ENCODE data around the gene BRAT1.

Gene BRAT1

DNA sequence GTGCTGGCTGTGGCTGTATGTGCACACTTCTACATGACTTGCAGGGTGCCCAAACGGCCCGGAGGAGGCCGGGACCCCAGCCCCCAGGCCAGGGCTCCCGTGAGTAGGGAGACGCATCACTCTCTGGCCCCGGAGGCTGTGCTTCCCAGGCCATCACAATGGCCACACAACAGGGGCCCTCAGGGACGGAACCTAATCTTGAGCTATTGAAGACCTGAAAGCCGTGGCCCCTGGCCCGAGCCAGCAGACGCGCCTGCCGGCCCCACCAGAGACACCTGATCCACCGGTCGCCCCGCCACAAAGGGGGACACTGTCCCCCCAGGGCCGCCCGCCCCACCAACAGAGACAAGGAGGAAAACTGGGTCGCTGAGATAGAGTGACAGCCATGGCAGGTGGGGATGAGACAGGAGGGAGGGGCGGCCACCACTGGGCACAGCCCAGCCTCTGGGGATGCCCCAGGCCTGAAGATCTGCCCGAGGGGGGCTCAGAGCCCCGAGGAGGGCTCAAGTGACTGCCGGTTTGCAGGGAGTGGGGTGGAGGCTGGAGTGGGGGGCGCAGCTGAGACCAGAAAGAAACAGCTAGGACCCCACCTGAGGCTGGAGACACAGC is 45.9 kb downstream of the BRAT1 start:
- DNase-seq = no peak

DNA sequence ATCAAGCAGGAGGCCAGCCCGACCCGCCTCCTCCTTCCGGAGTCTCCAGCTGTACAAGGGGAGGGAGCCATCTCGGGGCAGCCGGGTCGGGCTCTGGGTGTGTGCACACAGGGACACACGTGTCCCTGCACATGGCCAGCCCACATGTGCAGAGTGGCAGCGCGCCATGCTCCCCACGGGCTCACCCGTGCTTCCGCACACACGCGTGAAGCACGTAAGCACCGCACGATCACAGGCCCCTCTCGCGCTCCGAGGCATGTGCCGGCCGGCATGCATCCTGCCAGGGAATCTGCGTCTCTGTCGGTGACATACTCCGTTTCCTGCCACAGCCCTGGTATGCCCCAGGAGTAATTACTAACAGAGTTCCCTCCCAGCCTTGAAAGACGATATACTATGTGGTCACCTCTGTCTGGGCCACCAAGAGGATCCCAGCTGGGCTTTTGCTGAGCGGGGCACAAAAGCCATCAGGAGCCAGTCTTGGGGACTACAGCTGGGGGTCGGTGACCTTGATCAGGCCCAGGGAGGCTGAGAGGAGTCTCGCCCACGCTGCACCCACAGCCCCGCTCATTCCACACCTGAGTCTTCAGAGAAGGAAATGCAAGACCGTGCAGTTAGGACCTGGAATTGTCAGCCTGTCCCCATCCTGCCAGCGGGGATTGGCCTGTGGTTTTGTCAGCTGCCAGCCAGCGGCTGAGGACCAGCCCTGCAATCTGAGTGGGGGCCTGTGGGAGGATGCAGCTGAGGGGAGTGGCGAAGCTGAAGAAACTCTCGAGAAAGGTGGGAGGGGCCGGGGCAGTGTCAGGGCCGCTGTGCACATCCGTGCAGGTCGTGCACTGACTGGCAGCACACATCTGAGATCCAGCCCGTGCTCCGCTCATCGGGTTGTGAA is 46.8 kb downstream of the BRAT1 start:
- DNase-seq = no peak

DNA sequence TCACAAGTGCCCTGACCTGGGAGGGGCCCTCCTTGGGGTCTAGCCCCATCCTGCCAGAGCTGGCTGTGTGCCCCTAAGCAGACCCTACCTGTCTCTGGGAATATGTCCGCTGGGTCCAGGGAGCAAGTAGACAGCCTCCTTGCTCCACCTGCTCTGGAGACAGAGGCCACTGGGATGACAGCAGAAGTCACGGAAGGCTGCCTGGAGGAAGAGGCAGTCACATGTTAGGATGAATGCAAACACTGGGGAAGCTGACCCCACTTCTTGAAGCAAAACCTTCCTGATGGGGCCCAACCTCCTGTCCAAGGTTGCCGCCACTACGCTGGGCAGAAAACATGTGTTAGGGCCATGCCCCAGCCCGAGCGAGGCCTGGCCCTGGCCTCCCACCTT is 47.4 kb downstream of the BRAT1 start:
- DNase-seq = no peak

DNA sequence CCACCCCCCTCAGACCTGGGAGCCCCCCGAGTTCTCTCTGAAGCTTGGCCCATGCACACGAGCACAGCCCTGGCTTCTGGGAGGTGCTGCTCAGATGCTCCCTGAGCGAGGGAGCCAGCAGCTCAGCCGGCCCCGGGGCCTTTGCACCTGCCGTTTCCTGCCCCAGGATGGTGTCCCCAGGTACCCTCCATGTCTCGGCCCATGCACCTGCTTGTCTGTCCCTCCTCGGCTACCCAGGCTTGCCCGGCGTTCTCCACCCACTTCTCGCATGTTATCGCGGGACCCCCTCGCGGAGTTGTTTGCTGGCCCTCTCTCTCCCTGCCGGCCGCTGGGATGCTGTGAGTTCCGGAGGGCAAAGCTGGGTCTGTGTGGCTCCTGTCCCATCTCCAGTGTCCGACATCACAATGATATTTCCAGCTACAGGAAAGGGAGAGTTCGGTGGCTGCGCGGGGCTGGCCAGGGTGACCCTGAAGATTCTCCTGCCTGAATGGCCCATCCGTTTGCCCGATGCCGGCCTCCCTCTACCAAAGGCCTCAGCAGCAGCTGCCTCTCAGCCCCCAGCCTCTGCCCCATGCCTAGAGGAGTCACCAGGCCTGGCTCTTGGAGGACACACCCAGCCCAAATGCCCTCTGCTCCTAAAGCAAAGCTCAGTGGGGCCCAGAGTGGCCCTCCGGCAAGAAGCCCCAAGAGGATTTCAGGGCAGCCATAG is 48.0 kb downstream of the BRAT1 start:
- DNase-seq = no peak

DNA sequence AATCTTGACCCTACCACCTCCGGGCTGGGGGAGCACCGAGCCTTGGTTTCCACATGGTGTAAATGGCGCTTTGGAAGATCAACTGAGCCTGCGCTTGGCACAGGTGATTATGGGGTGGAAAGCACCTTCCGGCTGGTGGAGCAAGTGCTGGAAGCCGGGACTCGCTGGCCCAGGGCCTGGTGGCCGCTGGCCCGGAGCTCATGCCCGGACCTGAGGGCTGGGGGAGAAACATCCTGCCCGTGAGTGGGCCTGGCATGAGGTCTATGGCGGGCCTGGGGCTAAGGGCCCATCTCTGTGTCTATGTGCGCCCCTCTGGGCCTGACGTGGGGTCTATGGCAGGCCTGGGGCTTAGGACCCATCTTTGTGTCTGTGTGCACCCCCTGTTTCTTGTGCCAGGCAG is 49.9 kb downstream of the BRAT1 start:
- DNase-seq = no peak

DNA sequence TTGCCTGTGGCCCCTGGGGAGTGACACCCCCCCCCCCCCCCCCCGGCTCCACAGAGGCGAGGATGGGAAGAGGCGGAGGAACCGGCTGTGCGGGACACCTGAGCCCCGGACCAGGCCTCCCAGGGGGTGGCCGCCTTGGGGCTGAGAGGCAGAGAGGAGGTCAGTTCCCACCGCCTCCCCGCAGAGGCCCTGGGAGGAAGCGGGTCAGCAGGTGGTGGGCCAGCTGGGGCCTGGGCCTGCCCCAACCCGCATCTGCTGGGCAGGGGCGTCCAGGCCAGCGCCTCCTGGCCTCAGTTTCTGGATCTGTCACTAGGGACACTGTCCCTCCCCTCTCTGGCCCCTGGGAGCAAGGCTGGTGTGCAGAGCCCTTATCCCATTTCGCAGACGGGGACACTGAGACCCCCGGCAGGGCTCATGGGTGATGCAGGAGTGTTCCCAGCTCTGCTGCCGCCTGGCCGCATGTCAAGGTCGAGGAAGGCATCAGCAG is 50.4 kb downstream of the BRAT1 start:
- no peak for DNase-seq

DNA sequence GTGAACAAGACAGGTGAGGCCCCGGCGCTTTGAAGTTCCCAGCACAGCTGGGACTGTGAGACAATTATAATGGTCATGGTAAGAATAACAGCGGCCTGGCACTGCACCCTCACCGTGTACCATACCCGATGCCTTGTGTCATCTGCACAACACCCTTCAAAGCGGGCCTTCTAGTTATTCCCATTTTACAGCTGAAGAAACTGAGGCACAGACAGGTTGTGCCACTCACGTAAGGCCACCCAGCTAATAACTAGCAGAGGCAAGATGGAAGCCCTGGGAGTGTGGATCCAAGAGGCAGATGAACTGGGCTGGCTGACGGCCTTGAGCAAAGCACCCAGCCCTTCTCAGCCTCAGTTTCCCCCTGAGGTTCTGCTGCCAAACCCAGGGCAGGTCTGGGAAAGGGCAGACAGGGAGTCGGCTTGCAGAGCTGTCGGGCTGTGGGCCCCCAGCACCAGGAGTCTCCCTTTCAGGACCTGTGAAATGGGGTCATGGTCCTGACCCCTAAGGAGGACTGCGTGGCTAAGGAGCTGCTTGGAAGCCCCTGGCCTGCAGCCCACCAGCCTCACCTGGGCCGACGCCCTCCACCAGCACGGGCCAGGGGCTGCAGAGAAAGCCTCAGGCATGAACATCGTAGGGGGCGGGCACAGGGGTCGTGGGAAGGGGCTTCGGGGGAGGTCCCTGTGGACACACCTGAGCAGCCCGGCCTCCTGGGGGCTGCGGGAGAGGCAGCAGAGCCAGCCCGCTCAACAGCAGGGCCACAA is 51.0 kb downstream of the BRAT1 start:
- no peak for DNase-seq

DNA sequence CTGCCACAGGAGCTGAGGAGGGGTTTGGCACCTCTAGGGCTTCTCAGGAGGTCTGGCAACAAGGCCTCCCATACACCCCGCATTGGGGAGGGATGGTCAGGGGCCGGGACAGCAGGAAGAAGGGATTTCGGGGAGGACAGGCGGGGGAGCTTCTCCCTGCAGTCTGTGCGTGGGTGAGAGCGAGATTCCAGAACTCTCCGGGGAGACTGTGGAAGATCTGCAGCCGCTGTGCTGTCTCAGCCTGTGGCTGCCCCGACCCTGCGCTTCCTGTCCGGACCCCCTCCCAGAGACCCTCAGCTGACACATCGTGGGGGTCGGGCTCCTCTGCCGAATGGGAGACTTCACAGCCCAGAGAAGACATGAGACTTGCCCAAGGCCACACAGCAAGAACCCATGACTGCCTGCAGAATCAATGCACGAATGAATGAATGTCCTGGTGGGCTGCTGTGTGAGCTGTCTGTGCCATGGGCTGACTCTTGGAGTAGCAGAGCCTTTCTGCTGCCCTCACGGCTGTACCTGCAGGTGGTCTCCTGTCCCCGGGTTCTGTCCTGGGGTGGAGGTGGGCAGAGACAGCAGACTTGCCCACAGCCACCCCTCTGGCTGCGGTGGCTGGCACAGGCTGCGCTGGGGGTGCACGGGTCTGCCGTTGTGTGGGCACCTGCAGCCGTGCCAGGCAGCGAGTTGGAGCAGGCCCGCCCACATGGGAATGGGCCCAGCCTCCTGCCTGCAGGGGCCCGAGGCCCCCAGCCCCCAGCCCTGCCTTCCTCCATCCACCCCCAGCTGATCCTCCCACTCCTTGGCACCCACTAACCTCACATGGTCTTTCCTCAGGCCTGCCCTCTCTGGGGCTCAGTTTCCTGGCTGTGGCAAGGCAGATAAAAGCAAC is 52.0 kb downstream of the BRAT1 start:
- DNase-seq = no peak

DNA sequence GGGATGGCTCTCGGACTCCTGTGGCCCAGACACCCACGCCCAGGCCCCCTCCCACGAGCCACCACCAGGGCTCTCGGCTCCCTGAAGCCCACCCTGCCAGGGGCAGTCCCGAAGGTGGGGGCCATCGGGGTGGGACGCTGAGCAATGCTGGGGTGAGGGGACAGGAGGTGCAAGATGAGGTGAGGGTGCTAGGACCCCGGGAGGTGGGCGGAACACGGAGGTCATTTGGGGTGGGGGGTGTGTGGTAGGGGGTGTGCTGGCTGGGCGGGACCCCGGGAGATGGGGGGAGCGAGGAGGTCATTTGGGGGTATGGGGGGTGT is 52.7 kb downstream of the BRAT1 start:
- DNase-seq = no peak

DNA sequence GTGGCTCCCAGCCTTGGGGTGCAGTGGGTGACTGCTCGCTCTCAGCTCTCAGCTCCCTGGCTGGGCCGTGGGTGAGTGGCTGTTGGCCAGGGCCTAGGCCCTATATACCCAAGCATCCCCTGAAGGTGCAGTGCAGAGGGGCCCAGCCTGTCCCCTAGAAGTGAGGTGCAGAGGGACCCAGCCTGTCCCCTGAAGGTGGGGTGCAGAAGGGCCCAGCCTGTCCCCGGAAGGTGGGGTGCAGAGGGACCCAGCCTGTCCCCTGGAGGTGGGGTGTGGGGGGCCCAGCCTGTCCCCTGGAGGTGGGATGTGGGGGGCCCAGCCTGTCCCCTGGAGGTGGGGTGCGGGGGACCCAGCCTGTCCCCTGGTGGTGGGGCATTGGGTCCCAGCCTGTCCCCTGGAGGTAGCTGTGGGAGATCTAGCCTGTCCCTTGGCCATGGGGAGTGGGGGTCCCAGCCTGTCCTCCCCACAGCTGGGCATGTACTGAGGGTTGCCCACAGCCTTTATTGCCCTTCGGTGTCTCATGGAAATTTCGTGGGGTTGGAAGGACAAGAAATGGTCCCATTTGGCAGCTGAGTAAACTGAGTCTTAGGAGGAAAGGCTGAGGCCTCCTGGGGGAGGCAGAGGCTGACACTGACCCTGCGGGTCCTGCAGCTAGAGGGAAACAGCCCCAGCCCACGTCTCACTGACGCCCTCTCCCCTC is 53.2 kb downstream of the BRAT1 start:
- DNase-seq = no peak

DNA sequence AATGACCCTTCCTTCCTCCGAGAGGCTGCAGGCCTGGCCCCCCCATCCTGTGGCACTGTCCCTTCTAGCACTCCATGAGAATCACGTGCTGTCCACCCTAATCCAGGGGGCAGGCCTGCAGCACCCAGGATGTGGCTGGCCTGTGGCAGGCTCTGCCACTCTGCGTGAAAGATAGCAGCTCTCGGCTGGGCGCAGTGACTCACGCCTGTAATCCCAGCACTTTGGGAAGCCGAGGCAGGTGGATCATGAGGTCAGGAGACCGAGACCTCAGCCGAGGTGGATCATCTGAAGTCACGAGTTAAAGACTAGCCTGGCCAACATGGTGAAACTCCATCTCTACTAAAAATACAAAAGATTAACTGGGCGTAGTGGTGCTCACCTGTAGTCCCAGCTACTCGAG is 54.6 kb downstream of the BRAT1 start:
- no peak for DNase-seq

DNA sequence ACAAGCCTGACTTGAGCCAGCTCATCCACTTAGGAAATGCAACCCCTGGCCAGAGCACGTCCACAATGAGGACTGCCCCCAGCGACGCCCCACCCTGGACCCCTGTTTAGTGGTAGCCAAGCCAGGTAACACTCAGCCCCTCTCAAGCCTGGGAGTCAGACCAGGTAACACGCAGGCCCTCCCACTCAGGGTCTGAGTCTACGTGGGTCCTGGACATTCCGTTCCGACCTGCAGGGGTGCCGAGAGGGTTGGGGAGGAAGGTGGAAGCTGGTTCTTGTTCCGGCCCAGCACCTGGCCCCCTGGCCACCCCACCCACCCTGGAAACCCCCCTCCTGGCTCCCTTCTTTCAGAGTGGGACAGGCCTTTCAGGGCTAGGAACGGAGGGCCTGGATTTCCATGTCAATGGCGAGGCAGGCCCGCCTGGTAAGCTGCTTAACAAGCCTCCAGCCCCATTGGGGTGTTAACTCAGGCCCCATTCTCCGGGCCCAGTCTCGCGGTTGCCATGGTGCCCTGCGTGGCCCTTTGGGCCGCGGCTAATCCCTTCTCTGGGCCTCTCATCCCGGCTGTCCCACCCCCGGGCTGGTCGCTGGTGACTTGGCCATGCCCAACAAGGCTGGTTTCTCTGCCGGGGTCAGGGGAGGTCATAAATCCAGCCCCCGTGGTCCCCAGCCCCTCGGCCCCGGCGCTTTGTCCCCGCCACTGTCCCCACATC is 55.4 kb downstream of the BRAT1 start:
- DNase-seq = no peak

DNA sequence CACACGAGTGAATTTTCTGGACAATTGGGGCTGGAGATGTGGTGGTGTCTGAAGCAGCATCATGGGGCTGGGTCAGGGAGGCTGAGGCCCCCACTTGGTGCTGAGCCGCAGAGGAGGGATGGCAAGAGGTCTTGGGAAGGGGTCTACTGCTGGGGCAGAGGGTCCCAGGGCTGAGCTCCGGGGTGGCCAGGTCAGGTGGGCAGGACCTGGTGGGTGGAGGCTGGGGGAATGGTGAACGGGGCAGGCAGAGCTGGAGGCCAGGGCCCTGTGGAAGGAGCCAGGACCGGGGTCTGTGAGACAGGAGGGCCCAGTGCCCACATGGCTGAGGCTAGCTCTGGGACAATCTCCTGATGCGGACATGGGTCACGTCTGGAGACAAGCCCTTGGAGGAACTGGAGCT is 56.1 kb downstream of the BRAT1 start:
- DNase-seq = no peak

DNA sequence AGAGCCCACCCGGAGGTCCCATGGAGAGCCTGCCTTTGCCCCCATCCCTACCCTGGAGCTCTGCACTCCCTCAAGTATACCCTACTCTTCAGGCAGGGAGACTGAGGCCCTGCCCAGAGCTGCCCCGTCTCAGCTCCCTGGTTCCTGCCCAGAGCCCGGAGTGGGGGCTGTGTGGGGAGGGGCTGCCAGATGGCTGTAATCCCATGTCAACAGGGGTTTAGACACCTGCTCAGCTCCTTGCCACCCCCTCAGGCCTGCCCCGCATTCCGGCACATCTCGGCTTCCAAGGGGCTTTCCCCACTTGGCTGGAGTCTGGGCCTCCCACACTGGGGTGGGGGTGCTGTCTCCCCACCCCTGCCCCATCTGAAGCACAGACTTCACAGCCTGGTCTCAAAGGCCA is 56.6 kb downstream of the BRAT1 start:
- DNase-seq = no peak

DNA sequence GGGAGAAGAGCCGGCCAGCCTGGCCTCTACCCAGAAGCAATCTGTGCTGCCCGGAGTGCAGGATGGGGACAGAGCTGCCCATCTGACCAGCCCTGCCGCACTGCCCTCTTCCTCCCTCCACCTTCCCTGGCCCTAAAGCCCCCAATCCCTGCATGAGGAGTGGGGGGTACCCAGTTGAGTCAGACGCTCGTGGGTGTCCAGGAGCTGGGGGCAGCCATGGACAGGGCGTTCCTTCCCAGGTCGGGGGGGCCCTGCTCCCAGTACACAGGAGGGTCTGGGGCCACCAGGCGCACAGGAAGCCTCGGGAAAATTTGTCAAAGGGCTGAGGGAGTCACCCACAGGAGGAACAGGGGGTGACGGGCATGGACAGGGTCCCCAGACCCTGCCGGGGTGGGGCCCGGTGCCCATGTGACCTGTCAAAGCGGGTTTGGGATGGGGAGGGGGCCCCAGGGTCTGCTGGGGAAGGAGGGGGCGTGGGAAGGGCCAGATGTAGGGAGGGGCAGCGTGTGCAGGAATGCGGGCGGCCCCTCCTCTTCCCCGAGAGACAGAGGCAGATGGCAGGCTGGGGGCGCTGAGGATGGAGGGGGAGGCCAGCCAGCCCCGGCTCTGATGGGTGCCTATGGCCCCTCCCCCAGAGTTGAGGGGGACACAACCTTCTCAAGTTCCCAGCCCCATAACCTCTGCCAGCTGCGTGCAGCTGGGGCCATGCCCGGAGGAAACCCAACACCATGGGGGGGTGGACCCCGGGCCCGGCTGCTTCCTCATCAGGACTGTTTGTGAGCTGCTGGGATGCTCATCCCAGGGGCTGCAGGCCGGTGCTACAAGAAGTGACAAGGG is 57.6 kb downstream of the BRAT1 start:
- DNase-seq = no peak

DNA sequence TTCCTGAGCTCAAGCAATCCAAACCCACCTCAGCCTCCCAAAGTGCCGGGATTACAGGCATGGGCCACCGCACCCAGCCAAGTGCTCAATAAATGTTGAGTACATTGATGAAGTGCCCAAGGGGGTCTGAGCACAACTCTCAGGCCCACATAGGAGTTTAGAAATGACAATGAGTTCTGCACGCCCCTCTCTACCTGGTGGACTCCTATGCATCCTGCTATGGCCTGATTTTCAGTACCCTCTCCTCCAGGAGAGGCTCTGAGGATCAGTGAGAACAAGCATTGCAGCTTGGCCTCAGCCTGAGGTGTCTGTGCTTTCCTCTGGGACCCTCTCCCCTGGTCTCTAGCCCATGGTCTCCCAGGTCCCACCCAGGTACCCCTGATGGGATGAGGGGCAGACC is 58.3 kb downstream of the BRAT1 start:
- no peak for DNase-seq

DNA sequence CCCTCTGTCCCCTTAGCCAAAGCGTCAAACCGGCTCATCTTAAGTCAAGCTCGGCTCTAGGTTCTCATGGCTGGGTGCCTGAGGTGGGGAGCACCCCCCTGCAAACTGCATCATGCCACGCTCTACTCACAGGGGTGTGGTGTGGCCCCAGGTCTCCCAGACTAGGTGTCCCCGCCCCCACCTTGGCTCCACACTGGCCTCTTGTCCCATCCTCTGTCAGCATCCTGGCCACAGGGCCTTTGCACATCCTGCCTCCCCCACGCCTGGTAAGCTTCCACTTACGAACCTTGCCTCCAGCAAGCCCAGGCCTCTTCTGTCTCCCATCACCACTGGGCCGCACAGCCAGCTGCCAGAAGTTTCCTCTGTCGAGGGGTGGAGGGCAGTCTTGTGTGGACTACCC is 58.9 kb downstream of the BRAT1 start:
- no peak for DNase-seq

DNA sequence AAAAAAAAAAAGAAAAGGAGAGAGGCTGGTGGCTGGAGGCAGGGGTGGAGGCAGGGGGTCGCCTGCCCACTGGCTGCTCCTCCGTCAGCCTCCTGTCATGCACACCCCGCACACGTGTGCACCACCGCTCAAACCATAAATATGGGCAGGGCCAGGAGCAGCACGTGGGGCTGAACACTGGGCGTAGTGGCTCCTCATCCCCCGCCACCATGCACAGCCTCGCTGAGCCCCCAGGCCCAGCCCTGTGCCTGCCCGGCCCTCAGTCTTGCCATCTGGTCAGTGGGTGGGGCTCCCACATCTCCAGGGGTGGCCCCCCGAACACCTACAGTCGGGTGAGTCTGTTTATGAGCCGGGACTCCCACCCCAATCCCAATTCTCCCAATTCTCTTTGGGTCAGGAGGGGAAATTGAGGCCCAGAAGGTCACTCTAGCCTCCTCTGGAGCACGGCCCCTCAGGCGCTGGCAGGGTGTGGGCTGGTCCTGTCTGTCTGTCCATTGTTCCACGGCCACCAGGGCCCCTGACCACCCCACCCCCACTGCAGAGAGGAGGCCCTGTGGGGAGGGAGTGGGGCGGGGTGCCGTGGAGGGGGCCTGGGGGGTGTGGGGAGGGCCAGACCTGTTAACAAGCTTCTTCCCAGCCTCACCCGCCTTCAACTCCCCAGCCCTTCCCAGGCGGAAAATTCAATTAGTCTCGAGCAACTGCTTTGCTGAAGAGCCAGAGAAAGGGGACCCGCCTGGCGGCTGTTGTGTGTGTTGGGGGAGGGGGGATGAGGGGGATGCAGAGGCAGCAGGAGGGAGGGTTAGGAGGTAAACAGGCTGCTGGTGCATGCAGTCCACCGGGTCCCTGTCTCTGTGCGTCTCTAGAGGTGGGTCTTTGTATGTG is 59.7 kb downstream of the BRAT1 start:
- no peak for DNase-seq
